Choroid plexus epithelial cell (primary cell): Measurements from ENCODE around the gene MT1HL1.

ENCODE experiments used
- DNase-seq: peaks from one replicate; pipeline ENCODE4 v3.0.0-alpha.2; 2010; ENCODE audit warnings: low read depth
- H3K4me3 ChIP-seq: 2 replicates; pipeline ENCODE4 v1.5.1; 2011; ENCODE audit warnings: low read depth, mild to moderate bottlenecking, control low read depth, low read length, moderate library complexity
- TF ChIP-seq, protein P1 (sequence below): conservative IDR thresholded peaks from 2 replicates; pipeline ENCODE4 v1.5.1; 2011; ENCODE audit warnings: low read depth, mild to moderate bottlenecking, control low read depth, inconsistent platforms, low read length, moderate library complexity

MT1HL1 gene

DNA sequence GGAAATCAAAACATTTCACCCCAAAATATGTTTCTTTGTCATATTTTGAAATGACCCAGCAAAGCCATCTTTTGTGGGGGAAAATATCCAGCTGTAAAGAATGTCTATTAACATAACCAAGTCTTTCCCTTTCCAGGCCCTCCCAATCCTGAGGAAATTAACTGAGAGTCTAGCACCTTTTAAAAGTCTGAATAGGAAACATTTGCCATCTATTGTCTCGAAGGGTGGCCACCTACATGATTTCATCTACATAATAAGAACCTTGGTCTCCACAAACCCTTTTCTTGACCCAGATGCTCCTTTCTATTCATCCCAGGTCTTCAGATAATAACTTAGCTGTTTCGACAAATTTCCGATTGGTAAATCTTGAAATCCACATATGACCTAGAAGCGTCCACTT is 5.4 kb upstream of the MT1HL1 start:
- no peak overlapping the region for H3K4me3 ChIP-seq
- no peak for DNase-seq
- TF ChIP-seq, protein P1, sequence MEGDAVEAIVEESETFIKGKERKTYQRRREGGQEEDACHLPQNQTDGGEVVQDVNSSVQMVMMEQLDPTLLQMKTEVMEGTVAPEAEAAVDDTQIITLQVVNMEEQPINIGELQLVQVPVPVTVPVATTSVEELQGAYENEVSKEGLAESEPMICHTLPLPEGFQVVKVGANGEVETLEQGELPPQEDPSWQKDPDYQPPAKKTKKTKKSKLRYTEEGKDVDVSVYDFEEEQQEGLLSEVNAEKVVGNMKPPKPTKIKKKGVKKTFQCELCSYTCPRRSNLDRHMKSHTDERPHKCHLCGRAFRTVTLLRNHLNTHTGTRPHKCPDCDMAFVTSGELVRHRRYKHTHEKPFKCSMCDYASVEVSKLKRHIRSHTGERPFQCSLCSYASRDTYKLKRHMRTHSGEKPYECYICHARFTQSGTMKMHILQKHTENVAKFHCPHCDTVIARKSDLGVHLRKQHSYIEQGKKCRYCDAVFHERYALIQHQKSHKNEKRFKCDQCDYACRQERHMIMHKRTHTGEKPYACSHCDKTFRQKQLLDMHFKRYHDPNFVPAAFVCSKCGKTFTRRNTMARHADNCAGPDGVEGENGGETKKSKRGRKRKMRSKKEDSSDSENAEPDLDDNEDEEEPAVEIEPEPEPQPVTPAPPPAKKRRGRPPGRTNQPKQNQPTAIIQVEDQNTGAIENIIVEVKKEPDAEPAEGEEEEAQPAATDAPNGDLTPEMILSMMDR = no peak

DNA sequence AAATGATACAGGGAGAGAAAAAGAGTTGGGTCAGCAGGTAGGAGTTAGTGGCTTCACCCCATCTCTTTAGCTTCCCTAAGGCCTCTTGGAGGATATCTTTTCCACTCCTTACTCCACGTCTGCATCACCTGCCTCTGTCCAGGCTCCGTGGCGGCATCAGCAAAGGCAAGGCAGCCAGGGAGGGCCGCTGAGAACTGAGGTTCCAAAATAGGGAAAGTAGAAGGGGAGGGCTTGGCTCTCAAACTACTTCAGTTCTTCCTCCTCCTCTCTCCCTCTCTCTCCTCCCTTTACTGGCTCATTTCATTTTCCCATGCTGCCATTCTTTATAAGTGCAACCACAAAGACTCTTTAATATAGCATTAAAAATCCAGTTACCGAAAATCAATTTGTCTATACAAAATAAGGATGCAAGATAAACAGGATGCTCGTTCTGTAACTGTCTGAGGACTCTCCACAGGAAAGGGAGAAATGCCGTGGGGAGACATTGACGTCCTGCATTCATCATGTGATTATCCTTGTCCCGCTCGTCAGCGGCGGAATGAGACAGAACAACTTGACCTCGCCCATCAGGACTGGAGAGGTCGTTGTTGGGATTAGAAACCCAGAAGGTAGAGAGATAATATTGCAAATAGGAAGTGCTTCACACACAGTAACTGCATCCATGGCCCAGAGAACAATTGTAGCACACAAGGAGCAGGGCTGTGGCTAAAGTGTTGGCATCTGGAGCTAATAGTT is 3.1 kb upstream of the MT1HL1 start:
- no peak for DNase-seq
- TF ChIP-seq, protein P1 = no peak
- no peak overlapping the region for H3K4me3 ChIP-seq

DNA sequence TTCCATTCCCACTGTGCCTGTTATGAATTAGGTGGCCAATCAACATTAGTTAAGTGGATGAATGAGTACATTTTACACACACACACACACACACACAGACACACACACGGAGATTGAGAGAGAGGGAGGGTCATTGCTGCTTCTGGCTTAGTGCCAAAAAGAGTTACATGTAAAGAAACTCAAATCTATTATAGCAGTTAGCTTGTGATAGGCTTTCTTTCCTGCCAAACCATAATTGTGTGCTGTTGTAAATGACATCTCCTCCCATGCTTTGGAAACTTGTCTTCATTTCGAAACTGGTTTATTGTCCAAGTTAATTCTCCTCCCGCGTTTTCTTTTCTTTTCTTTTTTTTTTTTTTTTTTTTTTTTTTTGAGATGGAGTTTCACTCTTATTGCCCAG is 1.4 kb upstream of the MT1HL1 start:
- no peak for DNase-seq
- TF ChIP-seq, protein P1 = no peak
- no peak overlapping the region for H3K4me3 ChIP-seq

DNA sequence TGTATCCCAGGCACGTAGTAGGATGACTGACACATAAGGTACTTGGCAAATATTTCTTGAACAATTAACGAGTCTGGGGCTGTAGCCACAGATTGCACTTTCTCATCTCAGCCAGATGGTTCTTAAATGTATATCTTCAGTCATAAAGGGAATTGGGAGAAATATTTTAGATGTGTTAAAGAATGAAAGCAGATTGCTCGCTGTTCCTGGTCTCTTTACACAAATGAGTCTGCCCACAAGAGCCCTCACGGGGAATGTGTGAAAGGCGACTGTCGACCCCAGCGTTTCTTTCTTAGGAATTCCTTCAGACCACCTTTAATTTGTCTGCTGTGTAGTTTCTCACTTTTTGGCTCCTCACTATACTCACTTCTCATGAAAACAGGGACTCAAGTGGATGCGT is 725 bp downstream of the MT1HL1 start:
- H3K4me3 ChIP-seq = no peak overlapping the region
- TF ChIP-seq, protein P1 = no peak
- no peak for DNase-seq

DNA sequence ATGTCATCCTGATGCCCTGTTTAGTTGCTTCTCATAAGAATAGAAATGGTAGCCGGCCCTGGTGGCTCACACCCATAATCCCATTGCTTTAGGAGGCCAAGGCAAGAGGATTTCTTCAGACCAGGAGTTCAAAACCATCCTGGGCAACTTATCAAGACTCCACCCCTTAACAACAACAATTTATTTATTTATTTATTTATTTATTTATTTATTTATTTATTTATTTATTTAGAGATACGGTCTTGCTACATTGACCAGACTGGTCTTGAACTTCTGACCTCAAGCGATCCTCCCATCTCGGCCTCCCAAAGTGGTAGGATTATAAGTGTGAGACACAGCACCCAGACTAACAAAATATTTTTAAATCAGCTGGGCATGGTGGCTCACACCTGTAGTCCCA is 4.0 kb downstream of the MT1HL1 start:
- no peak for DNase-seq
- TF ChIP-seq, protein P1 = no peak
- no peak overlapping the region for H3K4me3 ChIP-seq

DNA sequence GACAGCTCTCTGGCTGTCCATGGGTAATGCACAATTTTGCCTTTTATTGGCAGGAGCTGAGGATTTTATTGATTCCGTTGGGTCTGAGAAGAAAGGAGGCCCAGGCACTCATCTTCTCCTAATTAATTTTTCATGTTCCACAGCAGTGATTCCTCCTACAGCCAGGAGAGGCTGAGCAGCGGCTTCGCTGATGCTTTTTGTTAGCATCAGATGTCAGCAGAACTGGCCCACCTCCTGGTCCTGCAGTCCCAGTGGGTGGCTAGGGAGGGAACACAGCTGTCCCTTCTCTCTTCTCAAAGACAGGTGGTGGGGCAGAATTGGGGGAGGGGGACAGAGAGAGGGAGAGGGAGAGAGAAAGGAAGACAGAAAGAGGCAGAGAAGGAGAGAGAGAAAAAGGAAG is 5.7 kb downstream of the MT1HL1 start:
- H3K4me3 ChIP-seq = no peak overlapping the region
- TF ChIP-seq, protein P1 = no peak
- no peak for DNase-seq

DNA sequence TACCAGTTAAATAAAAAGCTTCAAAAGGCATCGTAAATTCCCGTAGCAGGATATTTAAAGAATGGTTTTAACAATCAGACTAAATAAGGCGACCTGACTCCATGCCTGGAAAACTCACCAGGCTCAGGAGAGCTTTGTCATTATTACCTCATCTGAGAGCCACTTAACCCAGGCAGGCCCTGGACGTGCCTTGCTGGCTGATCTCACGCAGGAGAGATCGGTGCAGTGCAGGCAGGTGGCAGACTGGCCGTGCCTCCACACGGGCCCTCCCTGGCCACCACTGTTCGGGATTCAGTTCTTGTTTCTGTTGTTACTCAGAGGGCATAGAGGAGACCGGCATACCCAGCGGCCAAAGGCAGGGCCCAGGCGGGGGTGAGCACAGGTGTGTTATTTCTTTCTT is 6.4 kb downstream of the MT1HL1 start:
- no peak for DNase-seq
- H3K4me3 ChIP-seq = no peak overlapping the region
- TF ChIP-seq, protein P1 = no peak
